PFSK-1 (cell line): ENCODE measurements around the gene WDR82.

Source experiments
- FOXP2 ChIP-seq: optimal IDR thresholded peaks from 2 replicates; pipeline ENCODE3; 2011; ENCODE audit warnings: borderline replicate concordance, control low read depth, inconsistent platforms; ENCODE audit not compliant: insufficient read depth; ENCODE audit errors: extremely low read length, extremely low read depth
- POLR2AphosphoS5 ChIP-seq: IDR thresholded peaks from 2 replicates; pipeline ENCODE4 v1.6.1; 2012; ENCODE audit warnings: low read depth, mild to moderate bottlenecking, control low read depth, low read length, moderate library complexity
- REST ChIP-seq, 2 experiments: IDR thresholded peaks; 2 replicates each; pipeline versions ENCODE4 v1.6.1 to v1.8.0; 2011 to 2012; ENCODE audit warnings: low read depth in 2 of 2, low read length in 2 of 2, control low read depth in 1 of 2, inconsistent platforms in 1 of 2, mild to moderate bottlenecking in 1 of 2, moderate library complexity in 1 of 2; ENCODE audit not compliant: insufficient read depth in 1 of 2
- SIN3A ChIP-seq: IDR thresholded peaks from 2 replicates; pipeline ENCODE4 v1.6.1; 2012; ENCODE audit warnings: mild to moderate bottlenecking, low read length, moderate library complexity, borderline replicate concordance; ENCODE audit not compliant: insufficient read depth
- TAF1 ChIP-seq: IDR thresholded peaks from 2 replicates; pipeline ENCODE4 v1.6.1; 2012; ENCODE audit warnings: low read length, control low read depth, borderline replicate concordance; ENCODE audit not compliant: insufficient read depth

Gene WDR82

DNA sequence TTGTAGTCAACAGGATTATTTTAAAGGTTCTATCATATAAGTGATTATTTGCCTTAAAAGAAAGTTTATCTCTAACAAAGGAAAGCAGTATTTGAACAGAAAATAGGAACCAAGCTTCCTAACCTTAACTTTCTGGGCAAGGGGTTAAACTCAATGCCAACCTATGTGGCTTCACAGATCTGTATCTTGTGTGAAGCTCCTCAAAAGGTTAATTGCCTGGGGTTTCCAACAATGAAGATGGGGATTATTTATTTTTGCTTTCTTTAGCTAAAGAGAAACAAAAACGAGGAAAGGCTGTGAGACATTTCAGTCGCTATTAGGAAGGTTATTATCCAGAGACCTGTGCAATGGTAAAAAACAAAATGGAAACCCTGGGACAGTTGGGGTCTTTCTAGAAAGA lies 1.1 kb upstream of the WDR82 start:
- TF ChIP-seq FOXP2: no peak
- no peak for TF ChIP-seq REST (IDR thresholded peaks at IDR 0.05; ENCODE audit: insufficient read depth in 1 of 2, low read depth in 2 of 2, low read length in 2 of 2)
- TF ChIP-seq SIN3A: no peak
- TF ChIP-seq POLR2AphosphoS5: no peak
- TF ChIP-seq TAF1: no peak

DNA sequence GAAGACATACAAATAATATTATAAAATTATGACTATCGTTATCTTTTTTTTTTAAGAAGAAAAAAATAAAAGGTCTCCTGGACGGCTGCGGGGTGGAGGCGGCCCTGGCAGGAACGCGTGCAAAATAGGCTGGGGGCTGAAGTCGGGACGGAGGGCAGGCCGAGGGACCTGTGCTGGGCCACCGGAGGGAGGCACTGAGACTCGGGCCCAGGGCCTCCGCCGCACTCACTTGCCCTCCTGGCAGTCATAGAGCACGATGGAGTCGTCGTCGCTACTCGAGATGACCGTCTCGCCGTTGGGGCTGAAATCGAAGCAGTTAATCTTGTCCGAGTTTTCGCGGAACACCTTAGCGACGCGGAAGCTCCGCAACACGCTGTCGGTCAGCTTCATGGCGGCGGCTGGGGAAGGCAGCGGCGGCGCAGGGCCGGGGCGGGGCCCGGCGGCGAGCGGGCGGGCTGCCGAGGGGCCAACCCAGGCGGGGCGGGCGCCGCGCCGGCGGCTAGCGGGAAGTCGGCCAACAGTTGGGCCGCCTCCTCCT lies 408 bp downstream of the WDR82 start:
- TF ChIP-seq REST (IDR thresholded peaks at IDR 0.05; ENCODE audit: insufficient read depth in 1 of 2, low read depth in 2 of 2, low read length in 2 of 2): no peak
- TF ChIP-seq FOXP2: no peak
- TF ChIP-seq TAF1: no peak
- TF ChIP-seq SIN3A: no peak
- TF ChIP-seq POLR2AphosphoS5: no peak

GRCh38 chr3:52277071-52277964 lies 1.1 kb downstream of the WDR82 start:
- TF ChIP-seq POLR2AphosphoS5 (peak; percentile 57; the same call in 1 of the 2 replicates), SIN3A (peak; percentile 91; the same call in 1 of the 2 replicates), TAF1 (no peak)

DNA sequence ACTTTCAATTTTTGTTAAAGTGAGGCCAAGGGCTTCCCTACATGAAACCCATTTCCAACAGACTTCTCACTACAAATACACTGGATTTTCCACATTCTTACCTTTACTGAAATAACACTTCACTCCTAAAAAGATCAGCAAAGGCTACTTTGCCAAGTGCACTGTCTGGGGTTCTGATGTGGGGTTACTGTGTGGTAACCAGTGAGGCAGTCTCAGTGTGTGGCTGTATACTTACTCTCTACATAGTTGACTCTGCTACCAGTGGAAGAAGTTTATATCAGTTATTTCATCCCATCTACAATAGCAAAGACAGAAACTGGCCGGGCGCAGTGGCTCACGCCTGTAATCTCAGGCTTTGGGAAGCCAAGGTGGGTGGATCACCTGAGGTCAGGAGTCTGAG lies 5.6 kb downstream of the WDR82 start:
- no peak for TF ChIP-seq POLR2AphosphoS5
- TF ChIP-seq TAF1: no peak
- TF ChIP-seq FOXP2: no peak
- no peak for TF ChIP-seq REST (IDR thresholded peaks at IDR 0.05; ENCODE audit: insufficient read depth in 1 of 2, low read depth in 2 of 2, low read length in 2 of 2)
- no peak for TF ChIP-seq SIN3A

- no peak for TF ChIP-seq REST (IDR thresholded peaks at IDR 0.05; ENCODE audit: insufficient read depth in 1 of 2, low read depth in 2 of 2, low read length in 2 of 2)
- TF ChIP-seq TAF1: no peak
Observed at GRCh38 chr3:52270252-52270754, 8.1 kb downstream of the WDR82 start.
